ENCODE results near the gene KIR2DL1. TPM values are rescaled to one million over a fixed set of nuclear protein-coding genes. Genes with fewer than 3 reads are reported as not detected.
"Not testable (repeated sequence)": the region's sequence is repeated elsewhere in the genome, so short reads cannot be mapped to it uniquely, and the experiment has no call there.

KIR2DL1 gene
- total RNA-seq, 1 experiment from 2014 or later = not detected

- not testable (repeated sequence) for H3T11ph ChIP-seq (ENCODE audit: low read length); DNase-seq; H3K23me2 ChIP-seq (ENCODE audit: insufficient read length, low read depth, low read length, poor library complexity, severe bottlenecking); H4K91ac ChIP-seq (ENCODE audit: insufficient read length, low read depth, low read length); H3K4me2 ChIP-seq (ENCODE audit: insufficient read depth, insufficient read length, low read length); H3K14ac ChIP-seq (ENCODE audit: insufficient read depth, low read length); H2AFZ ChIP-seq (ENCODE audit: low read length); H3K27ac Mint-ChIP-seq; H4K5ac ChIP-seq (ENCODE audit: insufficient read length, low read depth, low read length); H2BK120ac ChIP-seq (ENCODE audit: low read depth, low read length, poor library complexity, severe bottlenecking); H3K4me1 Mint-ChIP-seq; H3K9ac ChIP-seq (ENCODE audit: extremely low read depth, insufficient read length, low read length); H3K79me2 ChIP-seq (ENCODE audit: insufficient read depth, low read length); H3K4me1 ChIP-seq (ENCODE audit: insufficient read depth, low read length); H3K23ac ChIP-seq (ENCODE audit: insufficient read length, low read depth, low read length); H3K27me3 Mint-ChIP-seq (ENCODE audit: low read depth); H3K27me3 ChIP-seq (ENCODE audit: insufficient read depth, low read length); H2BK15ac ChIP-seq (ENCODE audit: low read depth, low read length); H2BK20ac ChIP-seq (ENCODE audit: low read depth, low read length, poor library complexity, severe bottlenecking); H2AK5ac ChIP-seq (ENCODE audit: insufficient read length, low read length); H3K56ac ChIP-seq (ENCODE audit: insufficient read length, low read depth, low read length); H3K4ac ChIP-seq (ENCODE audit: low read depth, low read length); H3K18ac ChIP-seq (ENCODE audit: insufficient read length, low read depth, low read length); H3K27ac ChIP-seq (ENCODE audit: insufficient read length, low read depth, low read length); H4K8ac ChIP-seq (replicated peaks; ENCODE audit: insufficient read length, low read depth, low read length); H3K4me3 Mint-ChIP-seq; H2BK12ac ChIP-seq (ENCODE audit: insufficient read length, low read depth, low read length); H4K20me1 ChIP-seq (ENCODE audit: control insufficient read depth, insufficient read depth, insufficient read length); H2BK5ac ChIP-seq (ENCODE audit: insufficient read length, low read length); H3K79me1 ChIP-seq (ENCODE audit: insufficient read depth, low read depth, low read length, poor library complexity, severe bottlenecking)
- H3K9me3 ChIP-seq (ENCODE audit: control insufficient read depth, low read depth, low read length) = peaks cover 50% of the 10 kb centered on the region
- no CpG with 5 or more reads among the region's 6 CpGs for WGBS (ENCODE audit: extremely low coverage, insufficient read length, low lambda C conversion rate)
- peaks cover 16 to 37% (median 17%) of the 10 kb centered on the region in 3 experiments; a peak in 6 of 7 replicates for H3K36me3 Mint-ChIP-seq (ENCODE audit: insufficient read depth in 1 of 3, low read depth in 3 of 3)
- H3K9me3 Mint-ChIP-seq = peaks cover 81 to 84% of the 10 kb centered on the region in 2 experiments
Observed at GRCh38 chr19:54750276-54750675, 19.3 kb upstream of the KIR2DL1 start.

GRCh38 chr19:54756204-54757110 is 13.1 kb upstream of the KIR2DL1 start:
- peaks cover 66% of the 10 kb centered on the region for H3K9me3 ChIP-seq (ENCODE audit: control insufficient read depth, low read depth, low read length)
- not testable (repeated sequence) for H2BK5ac ChIP-seq (ENCODE audit: insufficient read length, low read length); DNase-seq; H3K14ac ChIP-seq (ENCODE audit: insufficient read depth, low read length); H3K56ac ChIP-seq (ENCODE audit: insufficient read length, low read depth, low read length); H3K4me2 ChIP-seq (ENCODE audit: insufficient read depth, insufficient read length, low read length); H4K91ac ChIP-seq (ENCODE audit: insufficient read length, low read depth, low read length); H2BK120ac ChIP-seq (ENCODE audit: low read depth, low read length, poor library complexity, severe bottlenecking); H4K8ac ChIP-seq (replicated peaks; ENCODE audit: insufficient read length, low read depth, low read length); H3K4ac ChIP-seq (ENCODE audit: low read depth, low read length); H2AK5ac ChIP-seq (ENCODE audit: insufficient read length, low read length); H2BK15ac ChIP-seq (ENCODE audit: low read depth, low read length); H3T11ph ChIP-seq (ENCODE audit: low read length); H3K27ac ChIP-seq (ENCODE audit: insufficient read length, low read depth, low read length); H2BK20ac ChIP-seq (ENCODE audit: low read depth, low read length, poor library complexity, severe bottlenecking); H3K4me1 Mint-ChIP-seq; H3K79me2 ChIP-seq (ENCODE audit: insufficient read depth, low read length); H2AFZ ChIP-seq (ENCODE audit: low read length); H3K4me1 ChIP-seq (ENCODE audit: insufficient read depth, low read length); H3K4me3 Mint-ChIP-seq; H3K23ac ChIP-seq (ENCODE audit: insufficient read length, low read depth, low read length); H4K20me1 ChIP-seq (ENCODE audit: control insufficient read depth, insufficient read depth, insufficient read length); H3K23me2 ChIP-seq (ENCODE audit: insufficient read length, low read depth, low read length, poor library complexity, severe bottlenecking); H3K27me3 Mint-ChIP-seq (ENCODE audit: low read depth); H3K18ac ChIP-seq (ENCODE audit: insufficient read length, low read depth, low read length); H2BK12ac ChIP-seq (ENCODE audit: insufficient read length, low read depth, low read length); H3K27ac Mint-ChIP-seq; H4K5ac ChIP-seq (ENCODE audit: insufficient read length, low read depth, low read length); H3K9ac ChIP-seq (ENCODE audit: extremely low read depth, insufficient read length, low read length); H3K79me1 ChIP-seq (ENCODE audit: insufficient read depth, low read depth, low read length, poor library complexity, severe bottlenecking); H3K27me3 ChIP-seq (ENCODE audit: insufficient read depth, low read length)
- WGBS (ENCODE audit: extremely low coverage, insufficient read length, low lambda C conversion rate) = no CpG with 5 or more reads among the region's 12 CpGs
- peaks cover 23 to 44% (median 28%) of the 10 kb centered on the region in 3 experiments; a peak in 6 of 7 replicates for H3K36me3 Mint-ChIP-seq (ENCODE audit: insufficient read depth in 1 of 3, low read depth in 3 of 3)
- peaks cover 90 to 93% of the 10 kb centered on the region in 2 experiments for H3K9me3 Mint-ChIP-seq

Data from H9 (cell line).